ENCODE measurements around the gene TKT. TPM values are rescaled to one million over a fixed set of nuclear protein-coding genes. Genes with fewer than 3 reads are reported as not detected.

TKT gene
- total RNA-seq, 1 experiment from 2014 or later = 278 TPM

DNA sequence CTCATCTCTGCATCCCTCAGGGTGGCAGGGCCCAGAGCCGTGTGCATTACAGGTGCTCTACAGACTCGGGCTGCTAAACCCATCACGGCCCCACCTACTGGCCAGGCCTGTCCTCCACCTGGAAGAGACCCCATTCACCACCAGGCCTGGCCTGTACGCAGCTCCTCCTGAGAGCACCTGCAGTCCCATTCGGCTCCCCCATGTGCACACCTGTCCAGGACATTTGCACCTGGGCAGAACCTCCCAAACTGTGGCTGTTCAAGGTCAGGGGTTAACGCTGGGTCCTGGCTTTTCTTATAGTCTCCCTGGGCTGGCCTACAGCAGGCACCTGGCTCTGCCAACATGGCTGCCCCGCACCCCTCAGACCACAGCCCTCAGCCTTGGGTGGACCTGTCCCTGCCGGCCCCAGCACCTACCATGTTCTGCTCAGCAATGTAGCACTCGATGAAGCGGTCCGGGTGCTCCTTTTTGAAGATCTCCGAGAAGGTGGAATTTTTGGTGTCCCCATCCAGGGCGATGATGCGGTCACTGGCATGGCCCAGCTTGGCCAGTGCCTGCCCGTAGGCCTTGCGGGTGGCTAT is 25.7 kb downstream of the TKT start:
- no peak for DNase-seq (ENCODE audit: low read depth in 1 of 2, low spot score in 2 of 2)
- peaks cover 98% of the 10 kb centered on the region for H3K36me3 ChIP-seq

DNA sequence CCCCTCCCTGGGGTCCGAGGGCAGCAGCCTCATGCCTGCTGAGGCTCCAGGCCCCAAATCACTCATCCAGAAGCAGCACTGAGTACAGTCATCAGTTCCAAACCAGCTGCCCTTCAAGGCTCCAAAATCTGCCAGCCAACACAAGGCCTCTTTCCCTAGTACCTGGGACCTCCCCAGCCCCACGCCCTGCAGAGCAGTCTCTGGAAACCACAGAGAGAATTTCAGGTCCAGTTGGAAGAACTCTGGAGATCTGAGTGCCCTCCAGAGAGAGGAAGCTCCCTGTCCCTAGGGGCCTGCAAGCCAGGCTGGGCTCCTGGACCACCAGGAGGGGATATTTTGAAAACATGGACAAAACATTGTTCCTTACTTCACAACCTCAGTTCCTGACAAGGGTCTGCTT is 26.2 kb downstream of the TKT start:
- DNase-seq (ENCODE audit: low read depth in 1 of 2, low spot score in 2 of 2) = no peak
- H3K4me1 ChIP-seq (replicated peaks) = no peaks in the 10 kb centered on the region
- no peak overlapping the region for H3K4me3 ChIP-seq
- H3K27me3 ChIP-seq (replicated peaks) = no peaks in the 10 kb centered on the region
- H3K27ac ChIP-seq = no peak overlapping the region
- peaks cover 100% of the 10 kb centered on the region for H3K36me3 ChIP-seq
- H3K9me3 ChIP-seq (replicated peaks) = no peaks in the 10 kb centered on the region

More for the DNA sequence above, 25.7 kb downstream of the TKT start:
- H3K9me3 ChIP-seq (replicated peaks) = no peaks in the 10 kb centered on the region
- H3K4me1 ChIP-seq (replicated peaks) = no peaks in the 10 kb centered on the region
- H3K27me3 ChIP-seq (replicated peaks) = no peaks in the 10 kb centered on the region
- no peak overlapping the region for H3K4me3 ChIP-seq
- H3K27ac ChIP-seq = no peak overlapping the region

DNA sequence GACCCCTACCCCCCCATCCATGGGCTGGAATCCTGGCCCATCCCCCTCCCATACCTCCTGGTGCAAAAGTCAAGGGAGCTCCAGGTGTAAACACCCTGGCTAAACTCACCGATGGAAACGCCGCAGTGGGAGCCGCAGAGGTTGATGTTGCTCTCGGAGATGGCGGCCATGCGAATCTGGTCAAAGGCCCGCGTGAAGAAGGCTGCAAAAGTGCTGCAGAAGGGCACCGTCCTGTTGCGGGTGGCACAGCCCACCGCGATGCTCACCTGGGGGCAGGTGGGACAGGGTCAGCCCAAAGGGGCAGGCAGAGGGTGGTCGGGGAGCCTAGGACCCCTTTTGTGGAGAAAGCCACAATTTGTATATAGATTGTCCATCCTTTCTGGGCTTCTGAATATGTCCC is 26.7 kb downstream of the TKT start:
- H3K9me3 ChIP-seq (replicated peaks) = no peaks in the 10 kb centered on the region
- H3K4me1 ChIP-seq (replicated peaks) = no peaks in the 10 kb centered on the region
- DNase-seq (ENCODE audit: low read depth in 1 of 2, low spot score in 2 of 2) = no peak
- no peak overlapping the region for H3K27ac ChIP-seq
- peaks cover 100% of the 10 kb centered on the region for H3K36me3 ChIP-seq
- H3K4me3 ChIP-seq = no peak overlapping the region
- H3K27me3 ChIP-seq (replicated peaks) = no peaks in the 10 kb centered on the region

GRCh38 chr3:53227993-53228885 is 27.6 kb downstream of the TKT start:
- no peak overlapping the region for H3K4me3 ChIP-seq
- no peaks in the 10 kb centered on the region for H3K9me3 ChIP-seq (replicated peaks)
- DNase-seq (ENCODE audit: low read depth in 1 of 2, low spot score in 2 of 2) = no peak
- no peaks in the 10 kb centered on the region for H3K4me1 ChIP-seq (replicated peaks)
- peaks cover 100% of the 10 kb centered on the region for H3K36me3 ChIP-seq
- H3K27me3 ChIP-seq (replicated peaks) = no peaks in the 10 kb centered on the region
- no peak overlapping the region for H3K27ac ChIP-seq

DNA sequence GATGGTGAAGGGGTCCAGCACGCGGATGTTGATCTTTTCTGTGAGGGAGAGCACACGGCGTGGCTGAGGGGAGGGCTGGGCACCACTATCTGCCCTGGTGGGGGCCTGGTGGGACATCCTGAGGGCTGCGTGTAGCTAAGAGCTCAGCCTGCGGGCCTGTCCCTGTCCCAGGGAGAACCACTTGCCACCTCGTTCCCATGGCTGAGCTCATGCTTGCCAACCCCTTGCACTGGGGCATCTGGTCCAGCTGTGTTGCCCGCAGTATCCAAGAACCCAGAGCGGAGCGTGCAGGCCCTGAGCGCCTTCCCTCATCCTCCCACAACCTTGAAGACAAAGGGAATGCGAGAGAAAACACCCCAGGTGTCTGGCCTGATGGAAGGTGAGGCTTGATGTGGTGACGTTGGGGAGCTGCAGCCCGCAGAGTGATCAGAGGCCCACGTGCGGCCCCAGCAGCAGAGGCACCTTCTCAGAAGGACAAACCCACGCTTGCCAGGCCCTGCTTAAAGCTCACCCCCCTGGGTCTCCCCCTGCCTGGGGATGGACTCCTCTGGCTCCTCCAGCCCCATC is 28.9 kb downstream of the TKT start:
- no peaks in the 10 kb centered on the region for H3K9me3 ChIP-seq (replicated peaks)
- no peak for DNase-seq (ENCODE audit: low read depth in 1 of 2, low spot score in 2 of 2)
- no peak overlapping the region for H3K4me3 ChIP-seq
- H3K36me3 ChIP-seq = peaks cover 91% of the 10 kb centered on the region
- no peaks in the 10 kb centered on the region for H3K27me3 ChIP-seq (replicated peaks)
- H3K27ac ChIP-seq = no peak overlapping the region
- H3K4me1 ChIP-seq (replicated peaks) = no peaks in the 10 kb centered on the region

- H3K36me3 ChIP-seq = peaks cover 85% of the 10 kb centered on the region
- H3K27me3 ChIP-seq (replicated peaks) = no peaks in the 10 kb centered on the region
- H3K4me1 ChIP-seq (replicated peaks) = no peaks in the 10 kb centered on the region
- H3K27ac ChIP-seq = no peak overlapping the region
- H3K9me3 ChIP-seq (replicated peaks) = no peaks in the 10 kb centered on the region
- DNase-seq (ENCODE audit: low read depth in 1 of 2, low spot score in 2 of 2) = no peak
- no peak overlapping the region for H3K4me3 ChIP-seq
These were observed 29.5 kb downstream of the TKT start for GRCh38 chr3:53226142-53226840.

GRCh38 chr3:53225651-53226050 is 30.2 kb downstream of the TKT start:
- Histone ChIP-seq H3K4me3 (no peak overlapping the region), H3K4me1 (replicated peaks) (no peaks in the 10 kb centered on the region), H3K27me3 (replicated peaks) (no peaks in the 10 kb centered on the region), H3K9me3 (replicated peaks) (no peaks in the 10 kb centered on the region), H3K36me3 (peaks cover 78% of the 10 kb centered on the region), H3K27ac (no peak overlapping the region)
- DNase-seq (ENCODE audit: low read depth in 1 of 2, low spot score in 2 of 2) = no peak

DNA sequence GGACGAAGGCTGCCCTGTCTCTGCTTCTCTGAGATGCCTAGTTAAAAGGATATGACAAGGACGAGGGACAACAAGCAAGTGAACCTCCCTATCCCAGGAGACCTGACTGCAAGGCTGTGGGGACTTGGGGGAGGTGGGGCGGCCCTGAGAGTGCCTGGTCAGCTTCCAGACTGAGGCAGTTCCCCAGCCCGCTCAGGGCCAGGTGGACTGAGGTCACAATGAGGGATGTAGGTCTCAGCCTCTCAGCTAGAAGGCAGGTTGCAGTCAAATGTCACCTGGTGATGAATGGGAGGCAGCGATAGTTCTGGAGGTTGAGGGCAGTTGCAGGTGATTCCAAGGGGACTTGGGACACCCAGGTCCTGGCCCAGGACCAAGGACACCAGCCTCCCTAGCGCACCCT is 30.6 kb downstream of the TKT start:
- Histone ChIP-seq H3K4me3 (no peak overlapping the region), H3K27me3 (replicated peaks) (no peaks in the 10 kb centered on the region), H3K27ac (no peak overlapping the region), H3K4me1 (replicated peaks) (no peaks in the 10 kb centered on the region), H3K9me3 (replicated peaks) (no peaks in the 10 kb centered on the region), H3K36me3 (peaks cover 74% of the 10 kb centered on the region)
- DNase-seq (ENCODE audit: low read depth in 1 of 2, low spot score in 2 of 2) = no peak

DNA sequence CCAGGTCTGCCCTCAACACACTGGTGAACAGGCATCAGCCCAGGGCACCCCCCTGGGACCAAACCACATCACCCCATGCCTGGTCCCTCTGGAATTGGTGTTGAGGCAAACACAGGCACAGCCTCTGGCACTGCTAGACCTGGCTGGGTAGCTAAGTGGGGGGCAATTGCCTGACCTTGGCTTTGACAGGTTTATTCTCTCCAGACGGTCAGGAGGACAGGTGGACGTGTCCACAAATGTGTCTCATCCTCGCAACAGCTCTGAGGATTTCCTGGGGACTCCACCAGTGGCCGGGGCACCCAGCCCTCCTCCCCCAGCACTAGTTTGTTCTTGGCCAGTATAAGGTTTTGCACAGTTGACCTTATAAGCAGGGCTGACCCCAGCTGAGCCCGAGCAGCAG is 31.3 kb downstream of the TKT start:
- no peak overlapping the region for H3K27ac ChIP-seq
- no peaks in the 10 kb centered on the region for H3K9me3 ChIP-seq (replicated peaks)
- H3K4me3 ChIP-seq = no peak overlapping the region
- no peaks in the 10 kb centered on the region for H3K27me3 ChIP-seq (replicated peaks)
- H3K4me1 ChIP-seq (replicated peaks) = no peaks in the 10 kb centered on the region
- no peak for DNase-seq (ENCODE audit: low read depth in 1 of 2, low spot score in 2 of 2)
- peaks cover 67% of the 10 kb centered on the region for H3K36me3 ChIP-seq

DNA sequence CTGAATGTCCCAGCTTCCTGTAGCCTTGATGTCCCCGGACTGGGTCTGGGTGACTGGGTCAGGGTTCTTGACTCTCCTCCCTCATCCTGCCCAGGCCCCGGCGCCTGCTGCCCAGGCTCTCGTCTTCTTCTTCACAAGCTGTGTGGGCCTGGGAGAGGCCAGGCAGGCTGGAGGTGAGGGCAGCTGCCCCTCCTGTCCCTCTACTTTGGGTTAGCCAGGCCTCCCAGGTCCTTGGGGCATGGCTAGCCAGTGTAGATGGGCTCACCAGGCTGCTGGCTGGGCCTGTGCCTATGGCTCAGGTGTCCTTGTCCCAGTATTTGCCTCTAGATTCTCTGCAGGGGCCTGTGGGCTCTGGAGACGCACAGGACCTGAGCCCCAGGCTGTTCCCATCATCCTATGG is 31.8 kb downstream of the TKT start:
- no peak for DNase-seq (ENCODE audit: low read depth in 1 of 2, low spot score in 2 of 2)
- Histone ChIP-seq H3K27ac (no peak overlapping the region), H3K4me1 (replicated peaks) (no peaks in the 10 kb centered on the region), H3K4me3 (no peak overlapping the region), H3K36me3 (peaks cover 62% of the 10 kb centered on the region), H3K27me3 (replicated peaks) (no peaks in the 10 kb centered on the region), H3K9me3 (replicated peaks) (no peaks in the 10 kb centered on the region)

DNA sequence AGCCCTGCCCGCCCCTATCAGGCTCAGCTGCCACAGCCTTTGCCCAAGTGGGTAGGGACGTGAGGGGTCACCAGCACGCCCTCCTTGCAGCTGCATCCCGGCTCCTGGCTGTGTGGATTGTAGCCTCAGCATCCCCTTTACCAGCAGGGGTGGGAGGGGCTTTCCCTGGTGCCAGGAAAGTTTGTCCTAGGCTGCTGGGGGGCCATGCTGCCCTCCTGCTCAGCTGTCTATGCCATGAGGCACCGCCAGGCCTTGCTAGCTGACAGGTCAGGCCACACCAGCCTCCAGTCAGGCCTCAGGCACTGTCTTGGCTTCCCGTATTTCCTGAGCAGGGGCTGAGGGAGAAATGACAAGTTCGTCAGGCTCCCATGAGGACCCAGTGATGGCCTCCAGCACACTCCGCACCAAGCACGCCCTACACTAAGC is 32.3 kb downstream of the TKT start:
- peaks cover 57% of the 10 kb centered on the region for H3K36me3 ChIP-seq
- no peak overlapping the region for H3K4me3 ChIP-seq
- no peak overlapping the region for H3K27ac ChIP-seq
- DNase-seq (ENCODE audit: low read depth in 1 of 2, low spot score in 2 of 2) = no peak
- H3K9me3 ChIP-seq (replicated peaks) = no peaks in the 10 kb centered on the region
- no peaks in the 10 kb centered on the region for H3K4me1 ChIP-seq (replicated peaks)
- H3K27me3 ChIP-seq (replicated peaks) = no peaks in the 10 kb centered on the region

- no peak for DNase-seq (ENCODE audit: low read depth in 1 of 2, low spot score in 2 of 2)
- H3K27ac ChIP-seq = no peak overlapping the region
These were observed 32.8 kb downstream of the TKT start for GRCh38 chr3:53223025-53223424.

DNA sequence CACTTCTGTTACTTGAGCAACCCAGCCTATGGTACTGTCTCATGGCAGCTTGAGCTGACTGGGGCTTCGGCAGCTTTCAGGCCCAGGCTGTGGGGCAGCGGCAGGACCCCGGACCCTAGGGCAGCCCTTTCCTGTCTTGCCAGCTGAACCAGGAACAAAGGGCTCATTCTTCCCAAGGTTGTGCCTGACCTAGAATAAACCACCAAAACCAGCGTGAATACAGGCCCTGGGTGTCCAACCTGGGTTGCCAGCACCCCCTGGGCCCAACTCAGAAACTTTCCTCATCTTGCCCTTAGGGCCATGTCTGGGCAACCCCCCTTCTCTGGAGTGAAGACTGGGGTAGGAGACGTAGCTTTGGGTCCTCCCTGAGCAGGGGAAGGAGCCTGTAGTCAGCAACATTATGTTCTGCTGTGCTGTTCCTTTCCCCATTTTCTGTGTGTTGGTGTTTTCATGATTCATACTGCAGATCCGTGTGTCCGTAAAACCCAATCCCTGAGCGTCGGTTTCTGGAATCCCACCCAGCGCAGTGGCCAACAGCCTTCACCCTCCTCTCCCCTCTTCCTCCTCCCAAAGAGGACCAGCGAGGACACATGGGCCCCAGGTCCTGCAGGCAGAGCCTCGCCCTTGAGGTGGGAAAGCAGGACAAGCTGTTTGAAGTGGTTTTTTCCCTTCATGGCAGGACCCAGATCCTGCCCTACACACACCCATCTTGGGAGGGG is 33.5 kb downstream of the TKT start:
- Histone ChIP-seq H3K4me1 (replicated peaks) (no peaks in the 10 kb centered on the region), H3K4me3 (no peak overlapping the region), H3K36me3 (peaks cover 45% of the 10 kb centered on the region), H3K27me3 (replicated peaks) (no peaks in the 10 kb centered on the region), H3K27ac (no peak overlapping the region), H3K9me3 (replicated peaks) (no peaks in the 10 kb centered on the region)
- DNase-seq (ENCODE audit: low read depth in 1 of 2, low spot score in 2 of 2) = no peak

More at GRCh38 chr3:53223025-53223424, 32.8 kb downstream of the TKT start:
- Histone ChIP-seq H3K27me3 (replicated peaks) (no peaks in the 10 kb centered on the region), H3K36me3 (peaks cover 52% of the 10 kb centered on the region), H3K4me1 (replicated peaks) (no peaks in the 10 kb centered on the region), H3K4me3 (no peak overlapping the region), H3K9me3 (replicated peaks) (no peaks in the 10 kb centered on the region)

All from SJSA1 (cell line).